CD4-positive, alpha-beta T cell treated with Interleukin-17A for 4 hours (primary cell): ENCODE measurements around the gene ST6GALNAC3.
"Not testable (repeated sequence)": the region's sequence is repeated elsewhere in the genome, so short reads cannot be mapped to it uniquely, and the experiment has no call there.

Source experiments
- DNase-seq: peaks from one replicate; pipeline ENCODE4 v3.0.0-alpha.2; 2020; ENCODE audit warnings: mixed read lengths

The ST6GALNAC3 gene

DNA sequence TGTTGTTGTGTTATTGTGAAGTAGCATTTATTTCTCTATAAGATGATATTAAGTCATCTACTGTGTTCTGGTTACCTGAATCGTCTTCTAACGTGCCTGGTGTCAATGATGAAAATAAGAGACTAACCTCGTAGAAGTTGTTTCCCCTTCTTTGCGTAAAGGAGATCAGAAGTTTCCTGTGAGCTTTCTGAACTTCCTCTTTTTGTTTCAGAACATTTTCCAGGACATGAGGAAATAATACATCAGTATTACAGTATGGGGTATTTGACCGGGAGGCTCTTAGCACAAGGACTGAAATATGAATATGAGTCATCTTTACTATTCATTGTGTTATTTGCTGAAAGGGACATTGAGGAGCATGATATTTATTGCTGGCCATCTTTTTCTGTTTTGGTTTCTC is 1.3 kb downstream of the ST6GALNAC3 start:
- DNase-seq: no peak

DNA sequence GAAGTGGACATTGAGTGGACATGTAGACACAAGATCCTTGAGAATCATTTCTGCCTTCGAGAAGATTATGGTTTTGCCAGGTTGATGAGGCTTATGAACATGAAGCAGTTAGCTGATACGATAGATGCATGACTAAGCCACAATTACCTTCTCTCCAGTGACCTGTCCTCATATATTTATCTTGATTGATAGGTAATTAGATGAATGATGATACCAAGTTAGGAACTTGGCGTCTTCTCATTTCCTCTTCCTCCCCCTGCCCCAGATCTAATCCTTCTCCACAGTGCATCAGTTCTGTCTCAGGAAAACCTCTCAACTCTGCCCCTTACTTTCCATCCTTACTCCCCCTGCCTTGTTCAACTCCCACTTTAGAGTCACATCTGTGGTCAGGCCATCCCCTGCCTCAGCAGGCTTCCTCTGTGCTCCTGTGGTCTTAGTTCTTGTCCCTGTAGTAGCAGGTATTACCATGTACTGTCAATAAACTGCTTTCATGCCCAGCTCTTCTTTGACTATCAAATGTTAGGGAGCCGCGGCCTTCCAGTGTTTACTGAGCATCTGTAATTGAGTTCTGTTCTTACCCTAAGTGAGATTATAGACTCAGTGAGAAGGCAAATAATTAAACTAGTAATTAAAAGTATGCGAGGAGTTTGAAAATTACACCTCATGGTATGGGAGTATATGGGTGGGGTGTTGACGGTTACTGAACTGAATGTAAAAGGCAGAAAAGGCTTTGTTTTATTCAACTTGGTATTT is 5.1 kb downstream of the ST6GALNAC3 start:
- no peak for DNase-seq

DNA sequence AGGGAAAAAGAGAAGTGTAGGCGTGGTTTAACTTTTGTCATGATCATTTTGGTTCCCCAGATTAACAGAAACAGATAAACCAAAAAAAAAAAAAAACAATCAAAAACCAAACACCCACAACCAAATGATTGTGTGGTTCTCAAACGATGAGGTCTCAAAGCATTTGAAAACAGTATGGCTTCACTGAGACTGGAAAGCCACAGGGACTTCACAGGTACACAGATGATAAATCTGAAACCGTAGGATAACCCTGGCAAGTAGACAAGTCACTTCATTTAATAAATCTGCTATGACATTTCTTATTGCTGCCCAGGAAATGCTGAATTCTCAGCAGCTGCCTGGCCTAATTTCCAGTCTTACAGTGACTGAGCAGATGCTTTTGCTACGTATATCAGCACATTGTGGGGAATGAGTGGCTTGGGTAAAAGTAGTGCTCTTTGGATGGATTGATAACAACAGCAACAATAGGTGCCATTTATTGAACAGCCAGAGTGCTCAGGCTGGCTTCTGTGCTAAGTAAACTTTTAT is 6.1 kb downstream of the ST6GALNAC3 start:
- DNase-seq: no peak

DNA sequence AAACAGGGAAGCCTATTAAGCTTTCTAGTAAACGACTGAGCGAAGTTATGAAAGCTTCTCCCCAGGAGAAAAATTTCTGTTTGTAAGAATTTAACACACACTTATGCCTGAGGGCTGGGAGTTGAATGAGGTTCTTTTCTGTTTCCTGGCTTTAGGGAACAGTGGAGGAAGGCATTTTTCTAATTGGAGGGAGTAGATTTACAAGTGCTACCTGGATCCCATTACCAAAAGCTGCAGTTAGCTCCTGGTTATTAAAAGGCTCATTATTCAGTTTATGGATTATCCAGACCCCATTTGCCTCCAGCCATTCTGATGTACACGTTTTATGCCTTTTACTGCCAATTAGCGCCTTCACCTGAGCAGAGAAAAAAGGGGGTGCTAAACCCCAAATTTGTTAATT is 7.5 kb downstream of the ST6GALNAC3 start:
- DNase-seq: no peak

DNA sequence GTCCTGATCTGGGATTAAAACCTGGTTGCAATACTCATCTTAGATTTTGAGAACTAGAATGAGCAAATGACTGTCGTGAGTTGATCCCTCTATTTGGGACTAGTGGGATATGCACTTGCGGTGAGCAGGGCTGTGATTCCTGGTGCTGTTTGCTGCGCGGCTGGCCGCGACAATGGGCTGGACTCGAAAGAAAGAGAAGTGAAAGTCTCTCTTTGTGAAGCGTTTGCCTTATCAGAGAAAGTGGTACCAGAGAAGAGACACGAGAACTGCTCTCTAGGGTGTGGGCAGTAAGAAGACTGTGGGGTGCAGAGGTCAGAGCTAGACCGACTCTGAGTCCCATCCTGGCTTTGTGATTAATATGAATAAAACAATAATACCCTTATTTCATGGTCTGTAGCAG is 8.6 kb downstream of the ST6GALNAC3 start:
- no peak for DNase-seq

DNA sequence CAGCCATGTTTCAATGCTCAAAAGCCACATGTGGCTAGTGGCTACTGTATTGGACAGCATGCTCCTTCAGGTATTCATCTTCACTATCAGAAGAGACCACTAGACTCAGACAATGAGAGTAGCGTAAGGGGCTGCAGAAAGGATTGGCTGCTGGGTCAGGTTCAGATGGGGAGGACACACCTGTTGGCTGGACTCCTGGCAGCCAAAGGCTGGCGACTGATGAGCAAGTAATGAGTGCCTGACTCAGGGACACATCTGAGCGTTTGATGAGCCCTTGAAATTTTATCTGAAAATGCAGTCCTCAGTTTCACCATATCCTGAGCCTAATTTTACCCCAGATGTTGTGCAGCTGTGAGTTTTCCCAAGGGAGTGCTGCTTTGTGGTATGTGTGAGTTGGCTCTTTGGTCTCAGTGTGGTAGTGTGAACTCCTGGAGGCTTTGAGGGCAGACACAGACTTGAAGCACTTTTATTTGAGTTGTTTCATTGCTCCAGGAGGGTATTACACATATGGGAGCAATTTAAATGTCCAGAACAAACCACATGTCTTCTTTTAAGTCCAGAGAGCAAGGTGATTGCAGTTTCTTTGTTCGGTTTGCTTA is 9.6 kb downstream of the ST6GALNAC3 start:
- DNase-seq: no peak

DNA sequence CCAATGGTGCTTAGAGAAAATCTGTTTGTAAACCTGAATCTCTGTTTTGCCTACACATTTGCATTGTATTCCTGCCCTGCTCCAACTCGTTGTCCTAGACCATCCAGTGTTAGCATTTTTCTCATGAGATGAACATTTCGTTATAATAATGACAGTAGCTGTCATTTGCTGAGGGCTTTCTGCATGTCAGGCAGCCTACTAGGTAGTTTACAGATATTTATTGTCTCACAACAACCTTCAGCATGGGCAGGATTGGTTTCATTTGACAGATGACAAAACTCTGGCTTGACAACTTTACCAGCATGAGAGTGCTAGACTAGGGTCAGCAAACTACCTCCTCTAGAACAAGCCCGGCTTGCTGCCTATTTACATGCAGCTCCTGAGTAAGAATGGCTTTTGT is 10.1 kb downstream of the ST6GALNAC3 start:
- no peak for DNase-seq

DNA sequence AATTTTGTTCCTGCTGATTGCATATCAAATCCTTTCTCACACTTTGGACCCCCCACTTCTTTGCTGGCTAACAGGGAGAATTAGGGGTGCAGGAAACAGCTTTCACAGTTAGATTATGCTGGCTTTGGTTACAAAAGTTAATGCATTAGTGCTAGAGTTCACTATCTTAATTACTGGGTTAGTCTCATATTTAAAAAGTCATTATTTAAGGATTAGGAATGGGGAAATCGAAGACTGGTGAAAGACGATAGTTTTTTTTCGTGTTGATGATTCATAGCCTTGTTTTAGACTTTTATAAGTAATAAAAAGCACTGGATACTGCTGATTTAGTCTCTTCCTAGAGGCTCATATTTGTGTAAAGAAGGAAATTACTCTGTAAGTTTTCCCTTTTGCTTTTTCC is 11.6 kb downstream of the ST6GALNAC3 start:
- DNase-seq: no peak

DNA sequence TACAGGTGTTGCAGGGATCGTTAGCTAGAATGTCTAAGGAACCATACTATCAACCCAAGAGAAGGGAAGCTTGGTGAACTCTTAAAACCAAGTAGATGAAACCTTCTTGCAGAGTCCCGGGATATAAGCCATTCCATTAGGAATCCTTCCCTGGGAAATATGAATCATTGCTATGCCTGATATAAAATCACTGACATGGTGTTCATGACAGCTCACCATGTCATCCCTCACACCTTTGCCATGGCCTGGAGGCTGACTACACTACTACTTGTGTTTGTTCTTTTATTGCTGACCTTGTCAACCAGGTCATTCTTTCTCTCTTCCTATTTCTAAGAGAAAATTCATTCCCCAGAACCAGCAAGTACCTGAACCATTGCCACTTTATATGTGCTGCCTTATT is 12.1 kb downstream of the ST6GALNAC3 start:
- no peak for DNase-seq

DNA sequence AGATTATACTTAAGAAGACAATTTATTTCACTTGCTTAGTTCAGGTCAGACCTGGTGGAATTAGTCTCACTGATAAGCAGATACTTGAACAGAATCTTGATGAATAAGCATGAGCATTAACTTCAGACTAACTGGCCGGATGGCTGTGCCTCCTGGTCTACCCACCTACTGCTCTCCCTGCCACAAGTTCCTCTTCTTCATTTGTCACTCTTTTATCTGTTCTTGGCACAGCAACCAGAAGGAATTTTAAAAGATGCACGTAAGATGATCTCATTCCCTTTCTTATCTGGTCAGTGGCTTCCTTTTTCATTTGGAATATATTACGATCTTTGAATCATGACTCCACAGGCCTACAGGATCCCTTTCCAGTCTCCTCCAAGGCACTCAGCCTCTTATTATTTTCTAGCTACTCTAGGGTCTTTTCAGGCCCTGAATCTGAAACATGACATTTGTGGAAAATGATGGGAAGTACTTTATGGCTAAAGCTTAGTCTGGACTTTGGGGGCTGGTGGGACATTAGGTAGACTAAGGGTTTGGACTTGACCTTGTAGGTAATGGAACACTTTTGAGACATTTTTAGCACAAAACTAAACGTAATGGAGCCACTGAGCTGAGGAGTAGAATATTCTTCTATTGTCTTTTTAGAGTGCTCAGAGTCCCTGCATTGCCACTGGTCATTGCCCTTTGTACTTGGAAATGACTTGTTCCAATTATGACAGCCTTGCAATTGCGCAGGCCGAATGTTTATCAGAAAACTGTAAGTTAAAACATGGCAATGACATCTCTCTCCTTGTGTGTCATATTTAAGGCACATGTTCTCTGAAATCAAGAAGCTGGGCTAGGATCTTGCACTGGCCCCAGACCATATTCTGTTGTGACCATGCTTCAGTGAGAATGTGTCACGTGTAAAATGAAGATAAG is 16.0 kb downstream of the ST6GALNAC3 start:
- DNase-seq: no peak

DNA sequence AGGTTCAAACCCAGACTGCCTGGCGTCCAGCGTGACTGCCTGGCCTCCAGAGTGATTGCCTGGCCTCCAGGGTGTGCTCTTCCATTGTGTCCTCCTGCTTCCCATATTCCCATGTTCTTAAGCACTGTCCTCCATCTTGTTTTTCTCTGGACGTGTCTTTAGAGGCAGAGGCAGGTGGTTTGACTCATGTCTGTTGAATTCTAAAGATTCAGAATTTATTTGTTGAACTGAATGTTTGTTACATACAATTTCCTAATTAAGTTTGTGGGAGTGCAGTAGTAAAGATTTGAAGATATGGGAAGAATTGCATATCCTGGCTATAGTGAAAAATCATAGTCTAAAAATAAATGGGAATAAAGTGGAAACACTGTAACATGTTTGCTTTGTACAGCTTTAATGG is 18.3 kb downstream of the ST6GALNAC3 start:
- no peak for DNase-seq

DNA sequence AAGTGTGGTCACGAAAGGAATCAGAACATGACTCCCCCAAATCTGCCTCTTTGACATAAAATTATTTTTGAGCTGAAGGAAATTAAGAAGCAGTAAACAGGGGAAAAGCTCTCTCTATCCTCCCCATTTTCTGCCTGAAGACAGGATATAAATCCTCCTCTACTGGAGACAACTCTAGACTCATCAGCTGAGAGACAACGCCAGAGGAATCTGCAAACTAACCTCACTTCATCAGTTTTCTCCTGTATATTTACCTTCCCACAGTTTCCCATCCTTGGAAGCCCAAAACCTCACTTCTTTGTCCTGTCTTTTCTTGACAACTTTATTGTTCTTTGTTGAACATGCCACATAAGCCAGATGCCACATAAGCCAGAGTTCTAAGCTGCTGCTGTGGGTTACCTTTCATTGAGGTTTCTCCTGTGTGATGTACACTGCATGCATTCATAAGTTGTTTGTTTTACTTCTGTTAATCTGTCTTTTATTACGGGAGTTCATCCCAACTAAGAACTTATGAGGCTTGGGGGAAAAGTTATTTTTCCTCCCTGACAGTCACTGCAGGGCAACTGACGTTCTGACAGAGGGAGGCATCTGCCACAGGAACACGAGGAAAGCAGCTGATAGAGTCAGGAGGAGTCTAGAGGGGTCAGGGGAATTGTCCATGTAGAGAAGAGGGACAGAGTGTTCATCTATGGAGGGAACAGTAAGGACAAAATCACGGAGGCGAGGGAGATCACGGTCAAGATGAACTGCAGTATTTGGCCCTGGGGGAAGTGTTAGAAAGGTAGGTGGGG is 19.2 kb downstream of the ST6GALNAC3 start:
- no peak for DNase-seq

DNA sequence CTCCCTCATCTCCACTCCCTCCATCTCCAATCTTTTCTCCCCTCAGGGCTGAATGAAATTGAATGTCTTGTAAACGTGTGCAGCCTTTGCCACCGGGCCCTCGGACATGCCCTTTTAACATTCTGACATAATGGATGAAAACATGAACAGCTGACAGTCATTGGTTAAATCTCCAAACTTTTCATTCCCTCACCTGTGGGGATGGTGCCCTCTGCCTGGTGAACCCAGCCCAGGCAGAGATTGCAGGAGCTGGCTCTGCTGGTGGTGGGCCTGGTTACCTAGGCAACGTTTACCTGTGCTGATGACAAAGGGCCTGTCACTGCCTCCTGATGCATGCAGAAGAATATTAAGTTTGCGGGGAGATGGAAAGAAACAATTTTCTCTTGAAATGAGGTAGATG is 21.3 kb downstream of the ST6GALNAC3 start:
- DNase-seq: no peak

DNA sequence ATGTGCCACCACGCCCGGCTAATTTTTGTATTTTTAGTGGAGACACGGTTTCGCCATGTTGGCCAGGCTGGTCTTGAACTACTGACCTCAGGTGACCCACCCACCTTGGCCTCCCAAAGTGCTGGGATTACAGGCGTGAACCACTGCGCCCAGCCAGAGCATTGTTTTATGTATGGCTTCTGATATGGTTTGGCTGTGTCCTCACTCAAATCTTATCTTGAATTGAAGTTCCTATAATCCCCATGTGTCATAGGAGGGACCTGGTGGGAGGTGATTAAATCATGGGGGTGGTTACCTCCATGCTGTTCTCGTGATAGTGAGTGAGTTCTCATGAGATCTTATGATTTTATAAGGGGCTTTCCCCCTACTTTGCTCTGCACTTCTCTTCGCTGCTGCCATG is 22.5 kb downstream of the ST6GALNAC3 start:
- not testable (repeated sequence) for DNase-seq

DNA sequence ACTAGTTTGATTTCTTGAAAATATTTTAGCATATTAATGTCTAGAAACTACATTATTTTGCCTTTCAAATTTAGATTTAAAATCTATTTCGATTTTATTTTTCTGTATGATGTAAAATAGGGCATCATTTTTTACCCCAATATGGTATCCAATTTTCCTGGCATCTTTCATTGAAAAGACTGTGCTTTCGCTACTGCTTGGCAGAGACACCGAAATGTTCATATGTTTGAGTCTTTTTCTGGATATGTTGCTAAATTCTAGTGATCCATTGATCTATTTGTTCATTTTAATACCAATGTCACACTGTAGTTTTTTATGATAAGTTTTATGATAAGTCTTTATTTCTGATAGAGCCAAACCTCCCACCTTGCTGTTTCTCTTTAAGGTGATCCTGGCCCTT is 24.3 kb downstream of the ST6GALNAC3 start:
- no peak for DNase-seq

DNA sequence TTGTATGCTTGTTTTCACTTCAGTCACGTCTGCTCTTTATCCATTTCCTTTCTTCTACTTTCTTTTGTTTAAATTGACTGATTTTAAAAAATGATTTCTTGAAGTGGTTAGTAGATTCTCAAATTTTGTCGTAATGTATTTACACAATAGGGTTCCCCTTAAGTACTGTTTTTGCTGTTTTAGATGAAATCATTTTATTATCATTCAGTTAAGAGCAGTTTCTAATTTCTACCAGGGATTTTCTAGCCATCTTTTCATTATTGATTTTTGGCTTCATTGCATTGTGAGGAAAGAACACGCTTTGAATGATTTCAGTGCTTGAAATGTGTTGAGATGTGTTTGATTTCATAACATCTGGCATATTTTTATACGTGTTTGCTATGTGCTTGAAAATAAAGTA is 27.0 kb downstream of the ST6GALNAC3 start:
- DNase-seq: no peak

DNA sequence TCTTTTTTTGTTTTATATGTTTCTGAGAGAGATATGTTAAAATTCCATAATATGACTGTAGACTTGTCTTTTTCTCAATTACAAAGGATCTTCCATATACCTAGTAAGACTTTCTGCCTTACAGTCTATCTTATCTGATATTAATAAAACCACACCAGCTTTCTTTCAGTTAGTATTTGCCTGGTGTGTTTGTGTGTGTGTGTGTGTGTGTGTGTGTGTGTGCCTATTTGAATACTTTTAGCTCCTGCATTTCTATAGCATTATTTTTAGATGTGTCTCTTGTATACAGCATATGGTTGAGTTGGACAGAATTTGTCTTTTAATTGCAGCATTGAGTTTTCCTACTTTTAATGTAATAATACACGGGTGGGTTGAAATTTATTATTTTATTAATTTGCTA is 27.5 kb downstream of the ST6GALNAC3 start:
- no peak for DNase-seq

DNA sequence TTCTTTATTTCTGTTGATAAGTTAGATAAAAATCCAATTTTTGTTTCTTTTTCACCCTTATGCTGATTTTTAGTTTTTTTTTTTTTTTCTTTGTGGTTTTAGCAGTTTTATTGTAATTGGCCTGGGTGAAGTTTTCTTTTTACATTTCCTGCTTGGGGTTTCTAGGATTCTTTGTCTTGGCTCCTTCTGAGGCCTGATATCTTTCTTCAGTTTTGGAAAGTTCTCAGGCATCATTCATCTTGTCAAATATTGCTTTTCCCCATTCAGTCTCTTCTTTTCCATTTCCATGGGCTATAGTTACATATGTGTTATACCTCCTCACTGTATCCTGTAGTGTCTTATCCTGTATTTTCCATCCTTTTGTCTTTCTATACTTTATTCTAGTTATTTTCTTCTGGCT is 28.5 kb downstream of the ST6GALNAC3 start:
- DNase-seq: no peak

DNA sequence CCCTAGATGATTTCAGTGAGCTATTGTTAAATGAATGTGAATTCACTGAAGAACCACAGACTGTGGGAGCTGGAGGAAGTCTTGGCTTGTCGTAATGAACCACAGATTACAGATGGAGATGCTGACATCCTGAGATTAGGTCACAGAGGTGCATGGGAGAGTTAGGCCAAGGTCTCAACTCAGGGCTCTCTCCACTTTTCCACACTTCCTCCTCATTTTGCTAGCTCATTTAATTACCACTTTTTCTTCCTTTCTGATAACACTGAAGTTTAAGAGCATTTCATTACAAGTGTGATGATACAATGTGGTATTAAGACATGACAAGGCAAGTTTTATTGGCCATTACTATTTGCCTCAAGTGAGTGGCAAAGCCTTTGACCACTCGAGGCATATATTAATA is 30.8 kb downstream of the ST6GALNAC3 start:
- no peak for DNase-seq

DNA sequence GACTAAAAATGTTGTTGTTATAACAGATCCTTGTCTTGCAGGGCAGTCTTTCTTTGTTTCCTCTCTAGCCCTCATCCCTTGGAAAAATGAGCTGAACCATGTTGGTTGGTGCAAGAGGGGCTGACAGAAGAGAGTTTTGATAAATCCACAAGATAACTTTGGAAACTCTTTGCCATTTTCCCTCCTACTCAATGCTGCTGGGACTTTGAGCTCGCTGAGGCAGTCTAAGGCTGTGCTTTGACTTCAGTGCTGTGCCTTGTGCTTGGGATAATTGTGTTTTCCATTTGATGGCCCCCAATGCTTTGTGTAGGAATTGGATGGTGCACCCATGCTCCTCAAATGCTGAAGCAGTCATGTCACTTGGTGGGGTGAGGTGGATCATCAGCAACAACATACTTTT is 31.7 kb downstream of the ST6GALNAC3 start:
- DNase-seq: no peak

DNA sequence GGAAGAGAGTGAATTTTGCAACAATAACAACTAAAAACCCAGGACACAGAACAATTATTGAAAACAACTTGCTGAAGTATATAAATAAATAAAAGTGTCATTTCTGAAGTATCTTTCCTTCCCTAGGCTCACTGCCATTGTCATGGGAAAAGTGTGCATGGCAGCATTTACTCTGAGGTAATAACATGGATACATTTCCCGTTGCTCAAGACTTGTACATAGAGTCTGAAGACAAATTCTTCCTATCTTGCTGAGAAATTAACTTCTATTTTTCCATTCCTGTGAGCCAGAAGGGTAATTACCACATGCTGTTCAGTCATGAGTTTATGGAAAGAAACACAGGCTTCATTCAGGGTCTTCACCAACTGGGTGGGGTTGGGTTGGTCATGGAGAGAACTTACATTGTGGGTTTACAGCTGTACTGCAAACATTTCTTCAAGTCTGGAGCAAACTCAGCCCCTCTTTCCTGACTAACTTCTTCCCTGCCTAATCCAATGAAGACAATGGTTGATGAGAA is 32.2 kb downstream of the ST6GALNAC3 start:
- DNase-seq: no peak

DNA sequence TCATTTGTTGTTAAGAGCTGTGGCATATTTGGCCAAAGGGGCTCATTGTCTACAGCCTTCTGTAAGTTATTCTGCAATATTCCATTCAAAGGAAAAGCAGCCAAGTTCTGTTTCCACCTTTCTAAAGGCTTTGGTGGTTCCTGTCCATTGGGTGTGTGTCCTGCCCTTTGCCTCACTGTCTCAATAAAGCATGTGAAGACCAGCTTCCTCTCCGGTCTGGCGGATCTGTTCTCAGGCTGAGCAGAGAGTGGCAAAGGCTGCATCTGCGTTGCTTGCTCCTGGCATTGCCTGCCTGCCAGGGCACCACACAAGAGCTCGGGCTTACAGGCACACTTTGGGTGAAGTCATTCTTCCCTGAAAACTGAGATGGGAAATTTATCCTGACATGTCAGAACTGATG is 34.9 kb downstream of the ST6GALNAC3 start:
- no peak for DNase-seq
